DOHH2 (cell line): Measurements from ENCODE around the gene RANBP3.

Source experiments
- EZH2phosphoT487 ChIP-seq: fragments of 200-600 bp; sonication (generic); IDR thresholded peaks from 2 replicates; pipeline ENCODE4 v1.6.1; 2017; ENCODE audit warnings: borderline replicate concordance, mild to moderate bottlenecking, antibody characterized with exemption, low read length, moderate library complexity, mixed read lengths
- TF ChIP-seq, protein P1 (sequence below): fragments of 200-600 bp; sonication (generic); IDR thresholded peaks from one replicate; pipeline ENCODE4 v1.5.1; 2014; ENCODE audit warnings: antibody characterized with exemption, mild to moderate bottlenecking, low read depth, low read length; ENCODE audit not compliant: poor library complexity, severe bottlenecking

DNA sequence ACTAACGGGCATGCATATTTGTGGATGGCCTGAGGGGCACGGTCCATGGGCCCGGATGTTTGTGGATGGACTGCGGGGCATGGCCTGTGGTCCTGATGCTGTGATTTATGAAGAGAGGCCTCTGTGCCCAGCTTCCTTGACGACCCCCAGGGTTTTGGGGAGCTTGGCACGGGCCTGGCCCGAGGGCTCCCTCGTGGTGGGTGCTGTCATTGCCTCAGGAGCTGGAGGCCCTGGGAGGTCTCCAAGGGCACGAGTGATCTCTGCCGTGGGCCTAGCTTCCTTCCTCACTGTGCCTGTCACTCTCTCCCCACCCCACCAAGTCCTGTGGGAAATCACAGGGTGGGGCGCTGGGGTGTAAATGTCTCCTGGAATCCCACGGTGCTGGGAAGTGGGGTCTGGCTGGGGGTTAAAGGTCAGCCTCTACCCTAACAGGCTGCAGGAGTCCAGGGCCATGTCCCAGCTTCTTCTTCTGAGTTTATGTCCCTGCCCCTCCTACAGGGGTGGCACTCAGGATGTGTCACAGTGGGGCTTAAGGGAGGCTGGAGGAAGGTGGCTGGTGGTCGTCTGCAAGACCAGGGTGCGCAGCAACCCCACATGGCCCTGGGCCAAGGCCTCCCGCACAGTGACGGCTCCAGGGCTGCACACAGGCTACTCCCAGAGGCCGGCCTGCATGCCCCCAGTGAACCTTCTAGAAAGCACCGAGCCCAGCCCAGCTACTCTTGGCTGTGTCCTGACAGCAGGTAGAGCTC, 27.6 kb upstream of the RANBP3 start:
- TF ChIP-seq, protein P1, sequence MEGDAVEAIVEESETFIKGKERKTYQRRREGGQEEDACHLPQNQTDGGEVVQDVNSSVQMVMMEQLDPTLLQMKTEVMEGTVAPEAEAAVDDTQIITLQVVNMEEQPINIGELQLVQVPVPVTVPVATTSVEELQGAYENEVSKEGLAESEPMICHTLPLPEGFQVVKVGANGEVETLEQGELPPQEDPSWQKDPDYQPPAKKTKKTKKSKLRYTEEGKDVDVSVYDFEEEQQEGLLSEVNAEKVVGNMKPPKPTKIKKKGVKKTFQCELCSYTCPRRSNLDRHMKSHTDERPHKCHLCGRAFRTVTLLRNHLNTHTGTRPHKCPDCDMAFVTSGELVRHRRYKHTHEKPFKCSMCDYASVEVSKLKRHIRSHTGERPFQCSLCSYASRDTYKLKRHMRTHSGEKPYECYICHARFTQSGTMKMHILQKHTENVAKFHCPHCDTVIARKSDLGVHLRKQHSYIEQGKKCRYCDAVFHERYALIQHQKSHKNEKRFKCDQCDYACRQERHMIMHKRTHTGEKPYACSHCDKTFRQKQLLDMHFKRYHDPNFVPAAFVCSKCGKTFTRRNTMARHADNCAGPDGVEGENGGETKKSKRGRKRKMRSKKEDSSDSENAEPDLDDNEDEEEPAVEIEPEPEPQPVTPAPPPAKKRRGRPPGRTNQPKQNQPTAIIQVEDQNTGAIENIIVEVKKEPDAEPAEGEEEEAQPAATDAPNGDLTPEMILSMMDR, result no peak
- TF ChIP-seq EZH2phosphoT487, result no peak
